Ascending aorta (tissue), 2 donors: ENCODE data around the gene SGK1. TPM values are rescaled to one million over a fixed set of nuclear protein-coding genes. Genes with fewer than 3 reads are reported as not detected.
A peak's percentile ranks its signal among the peaks of the same experiment; 100 is the strongest.

Experiments used
- DNase-seq, 2 donors: peaks; one replicate each; pipeline ENCODE4 v3.0.0-alpha.2; 2019; ENCODE audit warnings: low spot score in 2 of 2
- H3K27ac ChIP-seq, 2 donors: fragments of 200-600 bp; sonication (generic); one replicate each; pipeline ENCODE4 v1.5.1; 2016 to 2017; ENCODE audit warnings: mild to moderate bottlenecking in 1 of 2
- H3K27me3 ChIP-seq: fragments of 200-600 bp; sonication (generic); one replicate; pipeline ENCODE4 v1.5.1; 2017
- H3K36me3 ChIP-seq, 2 donors: fragments of 200-600 bp; sonication (generic); one replicate each; pipeline ENCODE4 v1.5.1; 2016
- H3K4me1 ChIP-seq, 2 donors: fragments of 200-600 bp; sonication (generic); one replicate each; pipeline ENCODE4 v1.5.1; 2016 to 2017; ENCODE audit warnings: mild to moderate bottlenecking in 1 of 2
- H3K4me3 ChIP-seq, 2 donors: fragments of 200-600 bp; sonication (generic); one replicate each; pipeline ENCODE4 v1.5.1; 2016 to 2017; ENCODE audit warnings: mild to moderate bottlenecking in 1 of 2
- H3K9me3 ChIP-seq, 2 donors: fragments of 200-600 bp; sonication (generic); one replicate each; pipeline ENCODE4 v1.5.1; 2016
- intact Hi-C: fragments of 100-400 bp; cut with DNase I; formaldehyde crosslinking; loops from one replicate; pipeline ENCODE4 v1.15.1; 2023
- total RNA-seq: library from RNA; depleted of rRNA; stranded (reverse); fragments of >200 nt; gene quantifications from one replicate; pipeline ENCODE4 v1.1.0, GENCODE V29; 2016
- TF ChIP-seq, protein P1 (sequence below), 3 experiments: fragments of 200-600 bp in 2 of 3; fragments of 450-650 bp in 1 of 3; sonication (generic) in 2 of 3; IDR thresholded peaks; one replicate each; pipeline ENCODE4 v1.5.1; 2016 to 2019; ENCODE audit warnings: antibody characterized with exemption in 3 of 3, mild to moderate bottlenecking in 1 of 3, moderate library complexity in 1 of 3

Gene SGK1
- total RNA-seq, 1 donor from 2014 or later: 200 TPM

- H3K36me3 ChIP-seq: no peaks in the 10 kb centered on the region
- no peak for DNase-seq
- H3K9me3 ChIP-seq: no peaks in the 10 kb centered on the region
- intact Hi-C loops: no loop called here
- no peak overlapping the region for H3K4me3 ChIP-seq
- H3K4me1 ChIP-seq: peaks cover 0 to 2% of the 10 kb centered on the region in 2 donors
- TF ChIP-seq, protein P1, sequence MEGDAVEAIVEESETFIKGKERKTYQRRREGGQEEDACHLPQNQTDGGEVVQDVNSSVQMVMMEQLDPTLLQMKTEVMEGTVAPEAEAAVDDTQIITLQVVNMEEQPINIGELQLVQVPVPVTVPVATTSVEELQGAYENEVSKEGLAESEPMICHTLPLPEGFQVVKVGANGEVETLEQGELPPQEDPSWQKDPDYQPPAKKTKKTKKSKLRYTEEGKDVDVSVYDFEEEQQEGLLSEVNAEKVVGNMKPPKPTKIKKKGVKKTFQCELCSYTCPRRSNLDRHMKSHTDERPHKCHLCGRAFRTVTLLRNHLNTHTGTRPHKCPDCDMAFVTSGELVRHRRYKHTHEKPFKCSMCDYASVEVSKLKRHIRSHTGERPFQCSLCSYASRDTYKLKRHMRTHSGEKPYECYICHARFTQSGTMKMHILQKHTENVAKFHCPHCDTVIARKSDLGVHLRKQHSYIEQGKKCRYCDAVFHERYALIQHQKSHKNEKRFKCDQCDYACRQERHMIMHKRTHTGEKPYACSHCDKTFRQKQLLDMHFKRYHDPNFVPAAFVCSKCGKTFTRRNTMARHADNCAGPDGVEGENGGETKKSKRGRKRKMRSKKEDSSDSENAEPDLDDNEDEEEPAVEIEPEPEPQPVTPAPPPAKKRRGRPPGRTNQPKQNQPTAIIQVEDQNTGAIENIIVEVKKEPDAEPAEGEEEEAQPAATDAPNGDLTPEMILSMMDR (IDR thresholded peaks at IDR 0.05): no peak
- no peaks in the 10 kb centered on the region for H3K27me3 ChIP-seq
- no peak overlapping the region for H3K27ac ChIP-seq
Measured at GRCh38 chr6:134357022-134357487, 39.1 kb upstream of the SGK1 start.

GRCh38 chr6:134356405-134356804 is 38.5 kb upstream of the SGK1 start:
- no peak for DNase-seq
- H3K27me3 ChIP-seq: no peaks in the 10 kb centered on the region
- H3K9me3 ChIP-seq: no peaks in the 10 kb centered on the region
- TF ChIP-seq, protein P1 (IDR thresholded peaks at IDR 0.05): no peak
- peaks cover 0 to 2% of the 10 kb centered on the region in 2 donors for H3K4me1 ChIP-seq
- intact Hi-C loops: no loop called here
- no peaks in the 10 kb centered on the region for H3K36me3 ChIP-seq
- no peak overlapping the region for H3K4me3 ChIP-seq
- no peak overlapping the region for H3K27ac ChIP-seq

DNA sequence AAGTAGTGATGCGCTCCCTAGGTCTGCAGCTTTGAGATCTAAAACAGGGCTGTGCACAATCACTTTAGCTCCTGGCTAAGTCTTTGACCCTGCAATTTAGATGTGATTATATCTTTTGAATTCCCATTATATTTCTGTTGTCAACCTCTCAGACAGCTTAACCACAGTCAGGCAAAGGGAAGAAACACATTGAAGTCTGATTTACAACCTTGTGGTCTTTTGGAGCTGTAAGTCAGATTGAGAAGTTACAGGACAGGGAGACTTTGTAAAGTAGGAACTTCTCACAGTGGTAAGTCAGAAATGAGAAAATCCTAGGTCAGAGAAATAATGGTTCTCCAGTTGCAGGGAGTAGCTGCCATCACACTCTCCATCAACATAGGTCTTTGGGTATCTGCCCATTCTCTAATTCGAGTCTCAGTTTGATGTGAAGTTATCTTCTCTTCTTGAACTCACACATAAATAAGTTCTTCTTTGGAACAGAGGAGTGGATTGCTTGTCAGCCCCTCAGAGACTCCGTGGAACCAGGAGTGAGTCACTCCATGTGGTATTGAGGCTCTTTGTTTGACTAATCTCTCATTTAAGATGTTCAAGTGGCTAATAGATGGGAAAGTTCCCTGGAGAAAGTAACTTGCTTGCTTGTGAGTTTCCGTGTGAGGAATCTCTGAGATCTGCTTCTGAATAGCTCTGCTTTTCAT is 35.0 kb upstream of the SGK1 start:
- no peaks in the 10 kb centered on the region for H3K36me3 ChIP-seq
- no peak overlapping the region for H3K27ac ChIP-seq
- intact Hi-C loops: no loop called here
- TF ChIP-seq, protein P1 (IDR thresholded peaks at IDR 0.05): no peak
- no peaks in the 10 kb centered on the region for H3K9me3 ChIP-seq
- no peaks in the 10 kb centered on the region for H3K27me3 ChIP-seq
- no peak for DNase-seq
- no peaks in the 10 kb centered on the region for H3K4me1 ChIP-seq
- no peak overlapping the region for H3K4me3 ChIP-seq

DNA sequence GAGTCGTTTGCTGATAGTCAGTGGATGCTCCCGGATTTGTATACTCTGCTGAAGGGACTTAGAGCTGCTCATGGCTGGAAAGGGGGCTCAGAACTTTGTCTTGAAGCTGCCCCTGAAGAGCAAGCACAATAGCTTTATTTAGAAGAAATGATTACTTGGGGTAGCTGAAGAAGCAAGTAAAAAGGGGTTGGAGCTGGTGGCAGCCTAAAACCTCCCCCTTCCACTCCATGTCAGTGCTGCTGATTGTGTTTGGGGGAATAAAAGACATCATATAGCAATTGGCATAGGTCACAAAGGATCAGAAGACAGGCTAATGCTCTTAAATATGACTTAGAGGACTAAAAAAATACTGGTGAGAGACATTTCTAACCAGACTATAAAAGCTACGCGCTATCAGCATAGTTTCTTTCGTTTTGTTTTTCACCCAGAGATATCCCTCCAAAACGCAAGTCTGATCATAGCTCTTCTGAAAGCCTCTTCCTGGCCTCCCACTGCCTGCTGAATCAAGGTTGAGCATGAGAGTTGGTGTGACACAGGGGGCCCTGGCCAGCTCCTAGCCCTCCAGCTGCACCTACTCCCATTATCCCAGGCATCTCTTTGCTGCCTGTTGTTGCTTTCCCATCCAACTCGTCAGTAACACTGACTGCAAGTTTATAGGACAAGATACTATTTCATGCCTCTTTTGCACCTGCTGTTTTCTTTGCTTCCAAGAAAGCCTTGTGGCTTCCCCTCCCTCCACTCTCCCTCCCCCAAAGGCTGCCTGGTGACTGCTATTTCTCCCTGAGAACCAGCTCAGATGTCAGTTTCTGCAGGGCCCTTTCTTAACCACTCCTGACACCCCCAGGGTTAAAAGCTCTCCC is 33.9 kb upstream of the SGK1 start:
- H3K4me1 ChIP-seq: no peaks in the 10 kb centered on the region
- no peaks in the 10 kb centered on the region for H3K36me3 ChIP-seq
- DNase-seq: no peak
- H3K4me3 ChIP-seq: no peak overlapping the region
- H3K9me3 ChIP-seq: no peaks in the 10 kb centered on the region
- intact Hi-C loops: no loop called here
- no peak overlapping the region for H3K27ac ChIP-seq
- TF ChIP-seq, protein P1 (IDR thresholded peaks at IDR 0.05): no peak
- no peaks in the 10 kb centered on the region for H3K27me3 ChIP-seq

GRCh38 chr6:134347885-134348805 is 30.2 kb upstream of the SGK1 start:
- peak in 1 of 2 donors; percentile 72 for DNase-seq
- TF ChIP-seq, protein P1 (IDR thresholded peaks at IDR 0.05): no peak
- H3K4me1 ChIP-seq: no peaks in the 10 kb centered on the region
- no peaks in the 10 kb centered on the region for H3K9me3 ChIP-seq
- H3K27me3 ChIP-seq: no peaks in the 10 kb centered on the region
- no peaks in the 10 kb centered on the region for H3K36me3 ChIP-seq
- no peak overlapping the region for H3K27ac ChIP-seq
- intact Hi-C loops: no loop called here
- H3K4me3 ChIP-seq: no peak overlapping the region
